Esophagus muscularis mucosa (tissue), 4 donors: ENCODE results near the gene PTPRN2. TPM values are rescaled to one million over a fixed set of nuclear protein-coding genes. Genes with fewer than 3 reads are reported as not detected.

Experiments
- DNase-seq: peaks from one replicate; pipeline ENCODE4 v3.0.0-alpha.2; 2017; ENCODE audit errors: extremely low spot score
- H3K27ac ChIP-seq, 4 donors: fragments of 200-600 bp; sonication (generic); replicated peaks in 1 of 4; 1 replicate in 3 of 4; 2 replicates in 1 of 4; pipeline ENCODE4 v1.5.1; 2016 to 2019; ENCODE audit warnings: mild to moderate bottlenecking in 1 of 4
- H3K27me3 ChIP-seq, 4 donors: fragments of 200-600 bp; sonication (generic); one replicate each; pipeline versions ENCODE4 v1.5.1 to v1.6.0; 2016 to 2019
- H3K36me3 ChIP-seq, 4 donors: fragments of 200-600 bp; sonication (generic); one replicate each; pipeline ENCODE4 v1.5.1; 2016 to 2019
- H3K4me1 ChIP-seq, 4 donors: fragments of 200-600 bp; sonication (generic); one replicate each; pipeline ENCODE4 v1.5.1; 2016 to 2019
- H3K4me3 ChIP-seq, 4 donors: fragments of 200-600 bp; sonication (generic); 1 replicate in 2 of 4; 2 replicates in 2 of 4; pipeline ENCODE4 v1.5.1; 2016 to 2019; ENCODE audit warnings: mild to moderate bottlenecking in 4 of 4, moderate library complexity in 1 of 4
- H3K9me3 ChIP-seq, 4 donors: fragments of 200-600 bp; sonication (generic); 1 replicate in 3 of 4; 2 replicates in 1 of 4; pipeline ENCODE4 v1.5.1; 2016 to 2019
- EP300 ChIP-seq: sonication (generic); formaldehyde crosslinking; IDR thresholded peaks from one replicate; pipeline ENCODE4 v1.6.1; 2017; ENCODE audit warnings: antibody characterized with exemption
- POLR2A ChIP-seq: fragments of 450-650 bp; IDR thresholded peaks from one replicate; pipeline ENCODE4 v1.6.1; 2017; ENCODE audit warnings: antibody characterized with exemption, moderate library complexity, mild to moderate bottlenecking, low read depth
- POLR2AphosphoS5 ChIP-seq, 2 donors: sonication (generic); formaldehyde crosslinking; IDR thresholded peaks; one replicate each; pipeline ENCODE4 v1.6.1; 2017; ENCODE audit warnings: antibody characterized with exemption in 2 of 2
- WGBS: methylation state at CpG from one replicate; pipeline ENCODE4 v1.1.5; 2018; 5-methylcytosine and 5-hydroxymethylcytosine counted together
- intact Hi-C: fragments of 100-400 bp; cut with DNase I; formaldehyde crosslinking; loops from one replicate; pipeline ENCODE4 v1.15.1; 2023
- total RNA-seq, 4 donors: library from RNA; depleted of rRNA; stranded (reverse); fragments of >200 nt; gene quantifications; one replicate each; pipeline versions ENCODE4 v1.1.0 to v1.2.1, GENCODE V29; 2016
- TF ChIP-seq, protein P1 (sequence below), 3 experiments: fragments of 200-600 bp in 2 of 3; fragments of 450-650 bp in 1 of 3; sonication (generic) in 2 of 3; IDR thresholded peaks; one replicate each; pipeline ENCODE4 v1.5.1; 2017 to 2019; ENCODE audit warnings: antibody characterized with exemption in 3 of 3, mild to moderate bottlenecking in 2 of 3, moderate library complexity in 1 of 3

Gene PTPRN2
- total RNA-seq, 4 donors from 2014 or later: 2.1 to 3.1 (median 3.1) TPM

DNA sequence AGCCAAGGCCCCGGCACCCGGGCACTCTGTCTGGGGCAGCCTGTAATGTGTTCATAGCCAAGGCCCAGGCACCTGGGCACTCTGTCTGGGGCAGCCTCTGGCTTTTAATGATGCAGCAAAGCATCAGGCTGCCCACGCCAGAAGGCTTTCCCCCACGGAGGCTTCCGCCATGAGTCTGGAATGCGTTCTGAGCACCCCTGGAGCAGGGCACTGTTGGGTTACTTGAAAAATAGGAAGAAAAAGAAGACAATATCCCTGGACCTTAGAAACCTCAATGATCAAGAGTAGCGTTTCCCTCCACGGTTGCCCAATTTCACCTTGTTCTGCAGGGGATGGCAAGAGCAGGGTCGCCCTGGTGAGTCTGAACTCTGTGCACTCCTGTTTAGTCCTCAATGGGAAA, 565.0 kb downstream of the PTPRN2 start:
- Histone ChIP-seq H3K9me3 (no peaks in the 10 kb centered on the region), H3K27ac (no peak overlapping the region), H3K4me1 (no peaks in the 10 kb centered on the region), H3K27me3 (no peaks in the 10 kb centered on the region), H3K36me3 (no peaks in the 10 kb centered on the region), H3K4me3 (no peak overlapping the region)
- intact Hi-C loops: no loop called here
- no peak for DNase-seq
- TF ChIP-seq, protein P1, sequence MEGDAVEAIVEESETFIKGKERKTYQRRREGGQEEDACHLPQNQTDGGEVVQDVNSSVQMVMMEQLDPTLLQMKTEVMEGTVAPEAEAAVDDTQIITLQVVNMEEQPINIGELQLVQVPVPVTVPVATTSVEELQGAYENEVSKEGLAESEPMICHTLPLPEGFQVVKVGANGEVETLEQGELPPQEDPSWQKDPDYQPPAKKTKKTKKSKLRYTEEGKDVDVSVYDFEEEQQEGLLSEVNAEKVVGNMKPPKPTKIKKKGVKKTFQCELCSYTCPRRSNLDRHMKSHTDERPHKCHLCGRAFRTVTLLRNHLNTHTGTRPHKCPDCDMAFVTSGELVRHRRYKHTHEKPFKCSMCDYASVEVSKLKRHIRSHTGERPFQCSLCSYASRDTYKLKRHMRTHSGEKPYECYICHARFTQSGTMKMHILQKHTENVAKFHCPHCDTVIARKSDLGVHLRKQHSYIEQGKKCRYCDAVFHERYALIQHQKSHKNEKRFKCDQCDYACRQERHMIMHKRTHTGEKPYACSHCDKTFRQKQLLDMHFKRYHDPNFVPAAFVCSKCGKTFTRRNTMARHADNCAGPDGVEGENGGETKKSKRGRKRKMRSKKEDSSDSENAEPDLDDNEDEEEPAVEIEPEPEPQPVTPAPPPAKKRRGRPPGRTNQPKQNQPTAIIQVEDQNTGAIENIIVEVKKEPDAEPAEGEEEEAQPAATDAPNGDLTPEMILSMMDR (IDR thresholded peaks at IDR 0.05): no peak
- TF ChIP-seq POLR2A: no peak
- TF ChIP-seq EP300: no peak
- TF ChIP-seq POLR2AphosphoS5 (IDR thresholded peaks at IDR 0.05): no peak
- 98% methylated on average over 7 of the region's 9 CpGs for WGBS

DNA sequence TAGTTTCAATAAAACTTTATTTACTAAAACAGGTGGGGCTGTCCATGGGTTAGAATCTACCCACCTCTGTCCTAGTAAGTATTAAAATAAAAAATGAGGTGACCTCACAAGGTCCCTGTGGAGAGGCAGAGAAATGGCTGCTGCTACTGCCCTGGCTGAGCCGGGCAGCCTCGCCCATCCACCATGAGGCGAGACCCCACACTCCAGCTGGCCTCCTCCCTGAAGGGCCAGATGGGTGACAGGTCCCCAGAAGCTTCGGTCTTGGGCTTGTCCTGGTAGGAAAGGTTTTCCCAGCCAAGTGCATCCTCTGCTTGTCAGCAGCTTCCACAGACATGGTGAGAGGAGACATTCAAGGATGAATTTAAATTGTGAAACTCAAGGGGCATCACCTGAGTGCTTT, 565.8 kb downstream of the PTPRN2 start:
- Histone ChIP-seq H3K36me3 (no peaks in the 10 kb centered on the region), H3K27me3 (no peaks in the 10 kb centered on the region), H3K9me3 (no peaks in the 10 kb centered on the region), H3K4me1 (peaks cover 0 to 5% (median 3%) of the 10 kb centered on the region in 4 donors), H3K4me3 (no peak overlapping the region), H3K27ac (no peak overlapping the region)
- 69% methylated on average over 3 of the region's 4 CpGs for WGBS
- TF ChIP-seq EP300 (no peak), POLR2A (no peak), POLR2AphosphoS5 (IDR thresholded peaks at IDR 0.05) (no peak)
- TF ChIP-seq, protein P1 (IDR thresholded peaks at IDR 0.05): no peak
- intact Hi-C loops: no loop called here
- DNase-seq: no peak

DNA sequence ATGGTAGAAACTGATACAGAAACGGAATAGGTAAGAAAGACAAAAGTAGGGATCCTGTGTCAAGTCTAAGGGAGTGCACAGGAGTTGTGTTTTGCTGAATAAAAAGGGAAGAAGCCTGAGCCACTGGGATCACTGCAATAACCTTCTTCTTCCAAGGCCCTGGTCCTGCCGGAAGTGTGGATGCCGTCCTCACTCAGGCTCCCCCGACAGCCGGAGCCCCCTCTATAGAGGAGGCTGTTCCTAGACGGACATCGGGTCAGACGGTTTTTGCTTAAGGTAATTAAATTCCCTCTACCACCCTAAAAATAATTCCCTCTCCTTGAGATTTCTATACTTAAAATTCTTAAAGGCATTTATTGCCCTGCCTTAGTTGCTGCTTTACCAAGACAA, 566.9 kb downstream of the PTPRN2 start:
- TF ChIP-seq POLR2AphosphoS5 (IDR thresholded peaks at IDR 0.05) (no peak), EP300 (no peak), POLR2A (no peak)
- TF ChIP-seq, protein P1 (IDR thresholded peaks at IDR 0.05): no peak
- H3K27me3 ChIP-seq: no peaks in the 10 kb centered on the region
- H3K4me1 ChIP-seq: peaks cover 8 to 17% (median 14%) of the 10 kb centered on the region in 4 donors
- no peak overlapping the region for H3K27ac ChIP-seq
- H3K36me3 ChIP-seq: no peaks in the 10 kb centered on the region
- intact Hi-C loops: no loop called here
- H3K4me3 ChIP-seq: no peak overlapping the region
- H3K9me3 ChIP-seq: no peaks in the 10 kb centered on the region
- 94% methylated on average over 8 of the region's 8 CpGs for WGBS
- DNase-seq: no peak

DNA sequence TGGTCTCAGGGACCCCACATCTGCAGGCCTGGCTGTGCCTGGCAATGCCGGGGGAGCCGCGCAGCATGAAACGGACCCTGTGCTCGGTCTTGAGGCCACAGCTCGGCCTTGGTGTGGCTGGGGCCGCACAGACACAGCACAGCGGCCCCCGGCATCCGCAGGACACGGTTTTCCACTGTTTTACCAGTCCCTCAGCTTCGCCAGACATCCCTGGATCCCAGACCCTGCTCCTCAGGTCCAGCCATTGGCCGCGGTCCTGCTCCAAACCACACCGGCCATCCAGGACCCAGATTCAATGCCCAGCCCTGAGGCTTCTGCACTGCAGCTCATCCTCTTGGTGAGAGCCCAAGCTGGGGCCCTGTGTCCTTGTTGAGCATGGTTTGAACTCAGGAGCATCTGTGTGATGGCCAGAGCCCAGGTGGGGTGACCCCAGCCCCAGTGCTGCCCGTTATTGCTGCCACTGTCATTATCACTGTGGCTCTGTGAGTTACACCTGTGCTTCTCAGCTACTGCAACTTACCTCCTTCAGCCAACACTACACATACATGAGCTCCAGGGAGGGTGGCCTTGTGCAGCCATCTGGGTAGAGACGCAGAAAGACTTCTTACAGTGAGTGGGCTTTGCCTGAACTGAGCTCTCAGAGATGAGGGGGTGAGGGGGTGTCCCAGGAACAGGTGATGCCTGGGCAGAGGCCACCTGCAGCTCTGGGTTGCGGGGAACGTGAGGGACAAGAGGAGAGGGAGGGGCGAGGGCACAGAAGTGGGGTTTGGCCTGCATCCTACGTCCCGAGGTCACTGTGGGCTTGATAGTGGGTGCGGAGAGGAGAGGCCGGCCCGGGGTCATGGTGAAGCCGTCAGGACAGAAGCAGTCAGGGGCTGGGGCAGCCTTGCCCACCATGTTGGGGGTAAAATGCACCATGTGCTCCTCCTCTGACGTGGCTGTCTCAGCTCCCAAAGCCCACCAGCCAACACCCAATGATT, 567.6 kb downstream of the PTPRN2 start:
- intact Hi-C loops: no loop called here
- 89% methylated on average over 12 of the region's 27 CpGs for WGBS
- TF ChIP-seq, protein P1 (IDR thresholded peaks at IDR 0.05): no peak
- TF ChIP-seq POLR2AphosphoS5 (IDR thresholded peaks at IDR 0.05) (no peak), POLR2A (no peak), EP300 (no peak)
- Histone ChIP-seq H3K27me3 (no peaks in the 10 kb centered on the region), H3K4me1 (peaks cover 8 to 21% (median 15%) of the 10 kb centered on the region in 4 donors), H3K36me3 (no peaks in the 10 kb centered on the region), H3K4me3 (no peak overlapping the region), H3K27ac (no peak overlapping the region), H3K9me3 (no peaks in the 10 kb centered on the region)
- no peak for DNase-seq
